ENCODE results near the gene WFDC1.

Gene WFDC1

GRCh38 chr16:84356176-84356575 lies 61.5 kb downstream of the WFDC1 start:
- Mint-ChIP-seq H3K36me3 (ENCODE audit: low read depth) (no peaks in the 10 kb centered on the region), H3K4me3 (no peak overlapping the region), H3K9me3 (no peaks in the 10 kb centered on the region), H3K27ac (no peak overlapping the region), H3K4me1 (peaks cover 8% of the 10 kb centered on the region), H3K27me3 (ENCODE audit: low read depth) (peaks cover 20% of the 10 kb centered on the region)
- no peak for TF ChIP-seq CTCF (IDR thresholded peaks at IDR 0.05; ENCODE audit: unreplicated experiment in 3 of 3)

- H3K4me1 Mint-ChIP-seq = peaks cover 8% of the 10 kb centered on the region
- TF ChIP-seq CTCF (IDR thresholded peaks at IDR 0.05; ENCODE audit: unreplicated experiment in 3 of 3) = no peak
These were observed 62.0 kb downstream of the WFDC1 start for GRCh38 chr16:84356591-84357116.

GRCh38 chr16:84357191-84357651 lies 62.5 kb downstream of the WFDC1 start:
- H3K4me1 Mint-ChIP-seq = peaks cover 11% of the 10 kb centered on the region
- H3K4me3 Mint-ChIP-seq = no peak overlapping the region
- peaks cover 24% of the 10 kb centered on the region for H3K27me3 Mint-ChIP-seq (ENCODE audit: low read depth)
- H3K27ac Mint-ChIP-seq = no peak overlapping the region
- H3K36me3 Mint-ChIP-seq (ENCODE audit: low read depth) = no peaks in the 10 kb centered on the region
- no peak for TF ChIP-seq CTCF (IDR thresholded peaks at IDR 0.05; ENCODE audit: unreplicated experiment in 3 of 3)
- no peaks in the 10 kb centered on the region for H3K9me3 Mint-ChIP-seq

More at GRCh38 chr16:84356591-84357116, 62.0 kb downstream of the WFDC1 start:
- Mint-ChIP-seq H3K36me3 (ENCODE audit: low read depth) (no peaks in the 10 kb centered on the region), H3K27ac (no peak overlapping the region), H3K4me3 (no peak overlapping the region), H3K9me3 (no peaks in the 10 kb centered on the region), H3K27me3 (ENCODE audit: low read depth) (peaks cover 20% of the 10 kb centered on the region)

- no peaks in the 10 kb centered on the region for H3K9me3 Mint-ChIP-seq
- no peak for TF ChIP-seq CTCF (IDR thresholded peaks at IDR 0.05; ENCODE audit: unreplicated experiment in 3 of 3)
- H3K36me3 Mint-ChIP-seq (ENCODE audit: low read depth) = no peaks in the 10 kb centered on the region
- peak overlapping the region in 1 of 3 experiments; percentile 62 for H3K27ac Mint-ChIP-seq
- H3K27me3 Mint-ChIP-seq (ENCODE audit: low read depth) = peaks cover 31% of the 10 kb centered on the region
- H3K4me3 Mint-ChIP-seq = no peak overlapping the region
- peaks cover 16% of the 10 kb centered on the region for H3K4me1 Mint-ChIP-seq
These were observed 64.1 kb downstream of the WFDC1 start for GRCh38 chr16:84358601-84359295.

GRCh38 chr16:84359326-84359725 lies 64.6 kb downstream of the WFDC1 start:
- Mint-ChIP-seq H3K9me3 (no peaks in the 10 kb centered on the region), H3K27ac (peak overlapping the region in 1 of 3 experiments; percentile 62), H3K36me3 (ENCODE audit: low read depth) (no peaks in the 10 kb centered on the region), H3K4me1 (peaks cover 16% of the 10 kb centered on the region), H3K4me3 (no peak overlapping the region), H3K27me3 (ENCODE audit: low read depth) (peaks cover 31% of the 10 kb centered on the region)
- no peak for TF ChIP-seq CTCF (IDR thresholded peaks at IDR 0.05; ENCODE audit: unreplicated experiment in 3 of 3)

- peaks cover 31% of the 10 kb centered on the region for H3K27me3 Mint-ChIP-seq (ENCODE audit: low read depth)
- H3K9me3 Mint-ChIP-seq = no peaks in the 10 kb centered on the region
- H3K36me3 Mint-ChIP-seq (ENCODE audit: low read depth) = no peaks in the 10 kb centered on the region
- peaks cover 16% of the 10 kb centered on the region for H3K4me1 Mint-ChIP-seq
- no peak for TF ChIP-seq CTCF (IDR thresholded peaks at IDR 0.05; ENCODE audit: unreplicated experiment in 3 of 3)
- no peak overlapping the region for H3K27ac Mint-ChIP-seq
- H3K4me3 Mint-ChIP-seq = no peak overlapping the region
These were observed 65.5 kb downstream of the WFDC1 start for GRCh38 chr16:84360170-84360569.

All from nephron (organoid).